ENCODE measurements around the gene CLMN.

DNA sequence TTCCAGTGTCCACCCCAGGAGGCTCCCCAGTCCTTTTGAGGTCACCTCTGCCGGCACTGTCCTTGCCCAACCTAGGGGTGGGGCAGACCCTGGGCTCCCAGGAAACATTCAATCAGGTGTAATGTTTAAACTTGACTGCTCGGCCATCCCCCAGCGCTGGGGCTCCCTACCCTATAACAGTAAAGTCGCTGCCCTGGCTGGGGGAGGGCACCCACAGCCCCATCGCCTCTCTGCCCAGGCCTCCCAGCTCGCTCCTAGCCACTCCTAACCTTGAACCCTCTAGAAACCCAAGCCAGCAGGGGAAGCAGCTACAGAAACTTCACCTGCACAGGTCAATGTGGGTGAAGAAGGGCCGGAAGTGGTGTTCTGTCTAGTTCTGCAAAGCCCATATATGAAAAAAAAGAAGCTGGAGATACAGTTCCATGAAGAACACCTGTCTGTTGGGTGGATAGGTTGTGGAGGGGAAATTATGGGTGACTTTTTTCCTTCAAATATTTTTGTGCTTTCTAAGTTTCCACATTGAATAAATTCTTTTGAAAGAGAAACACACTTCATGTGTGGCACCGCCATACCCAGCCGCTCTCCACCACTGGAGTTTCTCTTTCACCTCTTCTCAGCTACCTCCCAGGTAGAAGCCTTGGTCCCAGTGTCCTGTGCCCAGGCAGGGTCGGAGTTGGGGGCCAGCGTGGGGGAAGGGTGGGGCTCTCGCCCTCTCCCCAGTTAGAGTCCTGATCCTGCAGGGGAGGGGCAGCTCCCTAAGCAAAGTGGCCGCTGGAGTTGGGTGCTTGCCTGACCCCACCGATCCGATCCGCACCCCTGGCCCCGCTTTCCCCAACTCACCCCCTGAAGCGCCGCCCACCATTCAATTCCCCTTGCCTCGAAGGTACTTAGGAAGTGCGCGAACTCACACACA, 1.1 kb downstream of the CLMN start:
- TF ChIP-seq, protein P1, sequence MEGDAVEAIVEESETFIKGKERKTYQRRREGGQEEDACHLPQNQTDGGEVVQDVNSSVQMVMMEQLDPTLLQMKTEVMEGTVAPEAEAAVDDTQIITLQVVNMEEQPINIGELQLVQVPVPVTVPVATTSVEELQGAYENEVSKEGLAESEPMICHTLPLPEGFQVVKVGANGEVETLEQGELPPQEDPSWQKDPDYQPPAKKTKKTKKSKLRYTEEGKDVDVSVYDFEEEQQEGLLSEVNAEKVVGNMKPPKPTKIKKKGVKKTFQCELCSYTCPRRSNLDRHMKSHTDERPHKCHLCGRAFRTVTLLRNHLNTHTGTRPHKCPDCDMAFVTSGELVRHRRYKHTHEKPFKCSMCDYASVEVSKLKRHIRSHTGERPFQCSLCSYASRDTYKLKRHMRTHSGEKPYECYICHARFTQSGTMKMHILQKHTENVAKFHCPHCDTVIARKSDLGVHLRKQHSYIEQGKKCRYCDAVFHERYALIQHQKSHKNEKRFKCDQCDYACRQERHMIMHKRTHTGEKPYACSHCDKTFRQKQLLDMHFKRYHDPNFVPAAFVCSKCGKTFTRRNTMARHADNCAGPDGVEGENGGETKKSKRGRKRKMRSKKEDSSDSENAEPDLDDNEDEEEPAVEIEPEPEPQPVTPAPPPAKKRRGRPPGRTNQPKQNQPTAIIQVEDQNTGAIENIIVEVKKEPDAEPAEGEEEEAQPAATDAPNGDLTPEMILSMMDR (IDR thresholded peaks at IDR 0.05; ENCODE audit: poor library complexity) = no peak
- TF ChIP-seq EZH2 (IDR thresholded peaks at IDR 0.05; ENCODE audit: borderline replicate concordance) (no peak), EZH2phosphoT487 (IDR thresholded peaks at IDR 0.05; ENCODE audit: low read depth, severe bottlenecking, unreplicated experiment) (no peak)
